Peyer's patch (tissue), 4 donors: ENCODE data around the gene SHB.

Experiments
- POLR2A ChIP-seq, 2 donors: fragments of 450-650 bp; IDR thresholded peaks; one replicate each; pipeline ENCODE4 v1.5.1; 2017; ENCODE audit warnings: antibody characterized with exemption in 2 of 2, mild to moderate bottlenecking in 2 of 2, moderate library complexity in 2 of 2
- TF ChIP-seq, protein P1 (sequence below), 6 experiments: fragments of 450-650 bp in 4 of 6; fragments of 200-600 bp in 2 of 6; sonication (generic) in 1 of 6; IDR thresholded peaks; one replicate each; pipeline ENCODE4 v1.5.1; 2017 to 2019; ENCODE audit warnings: antibody characterized with exemption in 6 of 6, mild to moderate bottlenecking in 3 of 6, moderate library complexity in 1 of 6

- TF ChIP-seq, protein P1, sequence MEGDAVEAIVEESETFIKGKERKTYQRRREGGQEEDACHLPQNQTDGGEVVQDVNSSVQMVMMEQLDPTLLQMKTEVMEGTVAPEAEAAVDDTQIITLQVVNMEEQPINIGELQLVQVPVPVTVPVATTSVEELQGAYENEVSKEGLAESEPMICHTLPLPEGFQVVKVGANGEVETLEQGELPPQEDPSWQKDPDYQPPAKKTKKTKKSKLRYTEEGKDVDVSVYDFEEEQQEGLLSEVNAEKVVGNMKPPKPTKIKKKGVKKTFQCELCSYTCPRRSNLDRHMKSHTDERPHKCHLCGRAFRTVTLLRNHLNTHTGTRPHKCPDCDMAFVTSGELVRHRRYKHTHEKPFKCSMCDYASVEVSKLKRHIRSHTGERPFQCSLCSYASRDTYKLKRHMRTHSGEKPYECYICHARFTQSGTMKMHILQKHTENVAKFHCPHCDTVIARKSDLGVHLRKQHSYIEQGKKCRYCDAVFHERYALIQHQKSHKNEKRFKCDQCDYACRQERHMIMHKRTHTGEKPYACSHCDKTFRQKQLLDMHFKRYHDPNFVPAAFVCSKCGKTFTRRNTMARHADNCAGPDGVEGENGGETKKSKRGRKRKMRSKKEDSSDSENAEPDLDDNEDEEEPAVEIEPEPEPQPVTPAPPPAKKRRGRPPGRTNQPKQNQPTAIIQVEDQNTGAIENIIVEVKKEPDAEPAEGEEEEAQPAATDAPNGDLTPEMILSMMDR (IDR thresholded peaks at IDR 0.05) = no peak
- TF ChIP-seq POLR2A (IDR thresholded peaks at IDR 0.05) = no peak
These were observed 46.0 kb downstream of the SHB start for GRCh38 chr9:38022995-38023394.
